Stimulated activated CD4-positive, alpha-beta T cell treated with anti-CD3 and anti-CD28 coated beads, TNF-alpha, amount 100 ng/mL, for 4 hours (primary cell): ENCODE results near the gene ZMYND10.

ENCODE experiments used
- DNase-seq, 3 experiments: peaks; one replicate each; pipeline ENCODE4 v3.0.0-alpha.2; 2020; ENCODE audit warnings: low read depth in 3 of 3

ZMYND10 gene

DNA sequence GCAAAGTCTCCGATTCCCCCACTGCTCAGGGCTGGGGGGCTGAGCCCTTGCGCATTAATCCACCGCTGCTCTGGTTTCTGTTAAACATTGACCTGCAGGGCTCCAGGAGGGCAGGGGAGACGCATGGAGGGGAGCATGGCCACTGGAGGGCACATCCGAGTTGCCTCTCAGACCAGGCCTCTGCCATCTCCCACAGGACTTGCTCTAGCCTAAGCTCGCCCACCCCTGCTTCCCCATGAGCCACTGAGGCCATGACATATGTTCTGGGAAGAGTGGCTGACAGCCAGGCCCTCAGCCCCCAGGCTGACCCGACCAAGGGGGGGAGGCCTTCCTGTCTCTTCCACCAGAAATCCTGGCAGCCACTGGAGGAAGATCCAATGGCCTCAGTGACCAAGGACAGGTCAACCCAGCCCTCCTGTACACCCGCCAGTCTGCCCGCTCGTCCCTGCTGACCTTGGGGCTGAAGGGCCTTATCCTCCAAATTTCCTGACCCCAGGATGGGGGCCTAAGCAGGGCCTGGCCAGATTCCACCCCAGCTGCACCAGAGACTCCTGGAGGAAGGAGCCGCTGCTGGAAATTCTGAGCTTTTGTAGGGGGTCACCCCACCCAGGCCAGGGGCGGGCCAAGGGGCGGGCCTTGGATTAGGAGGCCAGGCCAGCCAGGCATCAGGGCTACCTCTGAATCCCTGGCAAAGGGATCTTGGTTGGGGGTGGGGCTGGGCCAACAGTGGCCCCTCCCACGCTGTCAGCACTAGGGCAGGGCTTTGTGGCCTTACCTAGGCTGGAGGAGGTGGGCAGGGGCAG lies 42.3 kb downstream of the ZMYND10 start, which contains the start of gene HYAL1:
HYAL1 (minus strand) TSS at position 562 of the 803 bp plus-strand sequence. CDS start 618 bp downstream, outside the sequence.
- DNase-seq = no peak

- no peak for DNase-seq
Observed at GRCh38 chr3:50302095-50303012, 43.2 kb downstream of the ZMYND10 start.

DNA sequence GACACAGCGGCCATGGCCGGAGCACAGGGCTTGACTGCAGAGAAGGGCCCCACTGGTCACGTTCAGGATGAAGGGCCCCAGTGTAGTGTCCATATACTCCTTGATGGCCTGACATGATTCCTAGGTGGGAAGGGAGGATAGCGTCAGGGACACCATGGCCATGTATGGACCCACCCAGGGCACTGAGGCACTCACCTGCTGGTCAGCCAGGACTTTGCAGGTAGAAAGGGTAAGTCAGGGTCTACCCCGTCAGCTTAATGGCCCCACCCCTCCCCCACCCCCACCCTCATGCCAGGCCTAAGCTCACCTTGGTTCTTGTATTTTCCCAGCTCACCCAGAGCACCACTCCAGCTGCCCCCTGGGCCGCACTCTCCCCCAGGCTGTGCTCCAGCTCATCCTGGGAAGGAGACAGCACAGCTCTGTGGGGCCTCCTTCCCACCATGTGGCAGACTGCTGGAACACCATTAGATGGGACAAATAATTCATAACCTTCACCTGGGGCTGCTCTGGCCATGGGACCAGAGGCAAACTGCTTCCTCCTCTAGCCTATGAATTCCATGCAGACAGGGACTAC lies 44.8 kb downstream of the ZMYND10 start:
- no peak for DNase-seq

- no peak for DNase-seq
Observed at GRCh38 chr3:50299929-50300680, 45.4 kb downstream of the ZMYND10 start.

GRCh38 chr3:50299638-50299928 lies 45.9 kb downstream of the ZMYND10 start:
- DNase-seq = no peak

GRCh38 chr3:50298836-50299637 lies 46.5 kb downstream of the ZMYND10 start, which contains the start of the genes HYAL3 and NAA80:
Gene HYAL3, minus strand, starts transcription at chr3:50299405. Its CDS starts 3,803 bp downstream, at chr3:50295602.
Gene NAA80, minus strand, starts transcription at chr3:50299405. Its CDS starts 1,942 bp downstream, at chr3:50297463.
- peak; percentile 97 to 99 (median 98) for DNase-seq

GRCh38 chr3:50297896-50298725 lies 47.4 kb downstream of the ZMYND10 start:
- DNase-seq = no peak

DNA sequence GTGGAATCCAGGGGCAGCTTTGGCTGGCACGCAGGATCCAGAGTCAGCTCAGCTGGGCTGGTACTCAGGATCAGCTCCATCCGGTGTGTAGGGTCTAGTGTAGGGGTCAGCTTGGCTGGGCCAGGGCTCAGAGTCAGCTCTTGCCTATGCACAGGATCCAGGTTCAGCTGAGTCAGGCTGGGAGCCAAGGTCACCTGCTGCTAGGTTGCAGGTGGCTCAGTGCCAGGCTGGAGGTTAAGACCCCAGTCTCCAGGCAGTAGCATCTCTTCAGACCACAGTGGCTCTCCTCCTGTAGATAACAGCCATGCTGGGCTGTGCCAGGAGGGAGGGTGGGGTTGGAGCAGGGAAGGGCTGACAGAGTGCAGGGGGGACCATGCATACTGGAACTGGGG lies 48.2 kb downstream of the ZMYND10 start:
- no peak for DNase-seq

DNA sequence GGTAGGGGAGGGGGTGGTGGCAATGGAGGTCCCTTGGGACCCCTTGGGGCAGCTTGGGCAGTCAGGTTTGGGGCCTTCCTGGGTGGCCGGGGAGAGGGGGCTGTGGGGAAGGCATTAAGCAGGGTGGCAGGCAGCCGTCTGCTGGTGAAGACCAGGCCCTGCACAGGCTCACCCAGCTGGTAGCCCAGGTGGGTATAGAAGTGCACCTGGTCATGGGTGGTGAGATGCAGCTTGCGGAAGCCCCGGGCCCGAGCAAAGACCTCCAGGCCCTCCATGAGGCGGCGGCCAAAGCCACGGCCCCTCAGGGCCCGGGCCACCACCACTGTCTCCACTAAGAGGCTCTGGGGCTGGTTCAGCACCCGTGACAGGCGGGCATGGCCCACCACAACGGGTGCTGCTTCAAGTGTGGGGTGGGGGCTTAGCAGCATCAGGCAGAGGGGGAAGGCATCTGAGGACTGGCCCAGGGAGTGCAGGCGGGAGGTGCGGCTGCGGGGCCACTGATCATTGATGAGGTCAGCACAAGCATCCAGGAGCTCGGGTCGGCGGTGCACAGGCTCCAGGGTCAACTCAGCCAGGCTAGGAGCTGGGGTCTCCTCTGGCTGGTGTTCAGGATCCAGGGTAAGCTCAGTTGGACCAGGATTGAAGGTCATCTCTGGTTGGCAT lies 48.7 kb downstream of the ZMYND10 start:
- no peak for DNase-seq

DNA sequence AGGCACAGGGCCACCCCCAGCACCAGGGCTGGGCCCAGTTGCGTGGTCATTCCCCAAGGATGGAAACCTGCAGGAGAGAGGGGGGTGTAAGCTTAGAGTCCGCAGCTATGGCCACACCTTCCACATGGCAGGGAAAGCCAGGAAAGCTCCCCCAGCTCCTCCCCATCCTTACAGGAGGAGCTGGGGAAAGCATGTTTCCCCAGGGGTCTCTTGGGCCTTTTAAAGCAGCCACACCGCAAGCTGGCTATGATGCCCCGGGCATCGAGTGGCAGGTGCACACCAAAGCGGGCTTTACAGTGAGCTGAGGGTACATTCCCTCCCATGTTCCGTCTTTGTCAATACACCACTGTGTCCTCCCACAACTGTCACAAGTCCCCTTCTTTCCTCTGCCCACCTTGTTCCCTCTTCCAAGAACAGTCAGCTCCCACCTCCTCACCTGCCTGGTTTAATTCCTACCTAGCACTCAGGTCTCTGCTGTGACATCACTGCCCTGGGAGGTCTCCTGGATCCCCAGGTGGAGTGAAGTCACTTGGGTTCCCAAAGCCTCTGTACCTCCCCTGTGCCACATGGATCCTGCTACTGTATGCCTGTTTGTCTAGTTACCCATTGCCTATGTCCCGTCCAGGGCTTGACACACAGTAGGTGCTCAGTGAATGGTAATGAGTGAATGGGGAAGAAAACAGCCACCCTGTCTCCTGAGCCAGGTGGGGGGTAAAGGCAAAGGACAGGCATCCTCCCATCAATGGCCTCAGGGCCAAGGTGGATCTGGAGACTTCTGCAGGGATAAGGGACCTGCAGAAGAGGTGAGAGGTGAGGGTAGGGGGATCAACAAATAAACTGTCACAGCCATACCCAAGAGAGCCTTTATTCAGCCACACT lies 49.7 kb downstream of the ZMYND10 start:
- no peak for DNase-seq

GRCh38 chr3:50294492-50295403 lies 50.8 kb downstream of the ZMYND10 start:
- no peak for DNase-seq

DNA sequence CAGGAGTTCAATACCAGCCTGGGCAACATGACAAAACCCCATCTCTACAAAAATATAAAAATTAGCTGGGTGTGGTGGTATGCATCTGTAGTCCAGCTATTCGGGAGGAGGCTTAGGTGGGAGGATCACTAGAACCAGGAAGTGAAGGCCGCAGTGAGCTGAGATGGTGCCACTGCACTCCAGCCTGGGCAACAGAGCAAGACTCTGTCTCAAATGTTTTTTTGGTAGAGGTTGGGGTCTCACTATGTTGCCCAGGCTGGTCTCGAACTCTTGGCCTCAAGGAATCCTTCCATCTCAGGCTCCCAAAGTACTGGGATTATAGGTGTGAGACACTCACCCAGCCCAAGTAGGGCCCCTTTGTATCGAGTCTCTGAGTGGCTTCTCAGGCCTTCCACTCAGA lies 51.4 kb downstream of the ZMYND10 start:
- DNase-seq = no peak

DNA sequence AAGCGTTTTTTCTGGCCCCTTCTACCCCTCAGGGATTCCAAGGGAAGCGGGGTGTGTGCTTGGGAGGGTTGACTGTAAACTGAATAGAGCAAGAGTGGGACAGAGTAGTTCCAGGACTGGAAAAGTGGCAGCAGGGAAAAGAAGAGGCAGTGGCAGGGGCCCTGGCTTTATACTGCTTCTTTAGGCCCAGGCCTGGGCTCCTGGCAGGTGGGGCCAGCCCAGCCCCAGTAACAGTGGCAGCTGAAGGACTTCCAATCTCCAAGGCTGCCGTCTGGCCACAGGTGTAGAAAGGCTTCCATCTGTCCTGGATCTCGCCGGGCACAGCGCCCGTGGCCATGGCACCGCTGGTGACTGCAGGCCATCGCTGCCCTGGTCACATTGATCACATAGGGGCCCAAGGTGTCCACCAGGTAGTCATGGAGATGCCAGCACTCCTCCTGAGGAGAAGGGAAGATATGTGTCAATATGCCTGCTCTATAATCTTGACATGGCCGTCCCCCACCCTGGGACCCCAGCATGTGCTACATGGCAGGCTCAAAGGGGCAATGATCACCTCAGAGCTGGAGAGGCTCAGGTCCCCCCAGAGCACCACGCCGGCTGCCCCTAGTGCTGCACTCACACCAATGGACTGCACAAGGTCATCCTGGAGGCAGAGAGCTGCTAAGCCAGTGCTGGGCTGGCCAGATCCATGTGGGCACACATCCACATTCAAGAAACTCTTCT lies 52.3 kb downstream of the ZMYND10 start:
- no peak for DNase-seq

- DNase-seq = peak; percentile 81 to 93 (median 93)
Observed at GRCh38 chr3:50292159-50293078, 53.1 kb downstream of the ZMYND10 start, which contains the start of gene IFRD2. Gene IFRD2, minus strand, starts transcription at chr3:50292429. Its CDS starts 155 bp downstream, at chr3:50292274.
